Transverse colon (tissue), 3 donors: ENCODE measurements around the gene VWA5B1.

Source experiments
- EP300 ChIP-seq: sonication (generic); formaldehyde crosslinking; IDR thresholded peaks from one replicate; pipeline ENCODE4 v1.6.1; 2017; ENCODE audit warnings: antibody characterized with exemption, low read depth
- POLR2A ChIP-seq: fragments of 450-650 bp; IDR thresholded peaks from one replicate; pipeline ENCODE4 v1.6.1; 2016; ENCODE audit warnings: antibody characterized with exemption, mild to moderate bottlenecking, moderate library complexity
- TF ChIP-seq, protein P1 (sequence below), 5 experiments: fragments of 200-600 bp in 3 of 5; fragments of 450-650 bp in 2 of 5; sonication (generic) in 3 of 5; IDR thresholded peaks; 1 replicate in 2 of 5; 2 replicates in 3 of 5; pipeline ENCODE4 v1.5.1; 2016 to 2017; ENCODE audit warnings: antibody characterized with exemption in 5 of 5, inconsistent platforms in 3 of 5, mild to moderate bottlenecking in 2 of 5, moderate library complexity in 1 of 5

GRCh38 chr1:20325407-20325843, 34.8 kb downstream of the VWA5B1 start:
- TF ChIP-seq, protein P1, sequence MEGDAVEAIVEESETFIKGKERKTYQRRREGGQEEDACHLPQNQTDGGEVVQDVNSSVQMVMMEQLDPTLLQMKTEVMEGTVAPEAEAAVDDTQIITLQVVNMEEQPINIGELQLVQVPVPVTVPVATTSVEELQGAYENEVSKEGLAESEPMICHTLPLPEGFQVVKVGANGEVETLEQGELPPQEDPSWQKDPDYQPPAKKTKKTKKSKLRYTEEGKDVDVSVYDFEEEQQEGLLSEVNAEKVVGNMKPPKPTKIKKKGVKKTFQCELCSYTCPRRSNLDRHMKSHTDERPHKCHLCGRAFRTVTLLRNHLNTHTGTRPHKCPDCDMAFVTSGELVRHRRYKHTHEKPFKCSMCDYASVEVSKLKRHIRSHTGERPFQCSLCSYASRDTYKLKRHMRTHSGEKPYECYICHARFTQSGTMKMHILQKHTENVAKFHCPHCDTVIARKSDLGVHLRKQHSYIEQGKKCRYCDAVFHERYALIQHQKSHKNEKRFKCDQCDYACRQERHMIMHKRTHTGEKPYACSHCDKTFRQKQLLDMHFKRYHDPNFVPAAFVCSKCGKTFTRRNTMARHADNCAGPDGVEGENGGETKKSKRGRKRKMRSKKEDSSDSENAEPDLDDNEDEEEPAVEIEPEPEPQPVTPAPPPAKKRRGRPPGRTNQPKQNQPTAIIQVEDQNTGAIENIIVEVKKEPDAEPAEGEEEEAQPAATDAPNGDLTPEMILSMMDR (IDR thresholded peaks at IDR 0.05), result no peak
- TF ChIP-seq POLR2A (no peak), EP300 (no peak)
